Keratinocyte (primary cell): ENCODE data around the gene TNS4. TPM values are rescaled to one million over a fixed set of nuclear protein-coding genes. Genes with fewer than 3 reads are reported as not detected.

Source experiments
- DNase-seq: peaks from one replicate; pipeline ENCODE4 v3.0.0-alpha.2; 2011; ENCODE audit warnings: low read depth, missing footprints, low spot score
- FAIRE-seq: peaks from 2 replicates; lab custom pipeline; 2011; peaks lifted over from hg19 to GRCh38; lab: Jason Lieb, UNC
- H2AFZ ChIP-seq: 2 replicates; pipeline ENCODE4 v1.6.0; 2012; ENCODE audit warnings: low read length, control low read depth, inconsistent platforms; ENCODE audit not compliant: control insufficient read depth
- H3K27ac ChIP-seq: 2 replicates; pipeline ENCODE4 v1.5.1; 2011; ENCODE audit warnings: low read length; ENCODE audit not compliant: control insufficient read depth, insufficient read depth
- H3K27me3 ChIP-seq: 3 replicates; pipeline ENCODE4 v1.6.0; 2011; ENCODE audit warnings: low read length; ENCODE audit not compliant: control insufficient read depth, insufficient read depth; ENCODE audit errors: extremely low read depth
- H3K36me3 ChIP-seq, 2 experiments: 2 replicates in 1 of 2; 3 replicates in 1 of 2; pipeline ENCODE4 v1.5.1; 2011; ENCODE audit warnings: low read length in 2 of 2, mild to moderate bottlenecking in 1 of 2; ENCODE audit not compliant: control insufficient read depth in 2 of 2, insufficient read depth in 2 of 2; ENCODE audit errors: extremely low read depth in 1 of 2
- H3K4me1 ChIP-seq: 3 replicates; pipeline ENCODE4 v1.5.1; 2011; ENCODE audit warnings: low read length; ENCODE audit not compliant: control insufficient read depth, insufficient read depth; ENCODE audit errors: extremely low read depth
- H3K4me2 ChIP-seq: 3 replicates; pipeline ENCODE4 v1.6.0; 2011; ENCODE audit warnings: low read depth, low read length; ENCODE audit not compliant: control insufficient read depth, insufficient read depth; ENCODE audit errors: extremely low read depth
- H3K4me3 ChIP-seq, 3 experiments: fragments of 200-600 bp in 1 of 3; sonication (generic) in 1 of 3; 2 replicates in 2 of 3; 3 replicates in 1 of 3; pipeline ENCODE4 v1.5.1; 2011 to 2016; ENCODE audit warnings: low read length in 3 of 3, mild to moderate bottlenecking in 3 of 3, control low read depth in 2 of 3, inconsistent platforms in 1 of 3, low read depth in 1 of 3, mixed read lengths in 1 of 3, mixed run types in 1 of 3, moderate library complexity in 1 of 3; ENCODE audit not compliant: control insufficient read depth in 2 of 3, insufficient read depth in 2 of 3; ENCODE audit errors: extremely low read depth in 1 of 3
- H3K79me2 ChIP-seq: 2 replicates; pipeline ENCODE4 v1.6.0; 2012; ENCODE audit warnings: low read length; ENCODE audit not compliant: control insufficient read depth, insufficient read depth
- H3K9ac ChIP-seq: 3 replicates; pipeline ENCODE4 v1.6.0; 2011; ENCODE audit warnings: low read length; ENCODE audit not compliant: control insufficient read depth, insufficient read depth; ENCODE audit errors: extremely low read depth
- H3K9me1 ChIP-seq: 3 replicates; pipeline ENCODE4 v1.6.0; 2011; ENCODE audit warnings: low read length; ENCODE audit not compliant: control insufficient read depth, insufficient read depth; ENCODE audit errors: extremely low read depth
- H3K9me3 ChIP-seq: 2 replicates; pipeline ENCODE4 v1.5.1; 2012; ENCODE audit warnings: low read depth, low read length; ENCODE audit not compliant: control insufficient read depth
- H4K20me1 ChIP-seq: 3 replicates; pipeline ENCODE4 v1.6.0; 2011; ENCODE audit warnings: low read length; ENCODE audit not compliant: control insufficient read depth, insufficient read depth; ENCODE audit errors: extremely low read depth
- EZH2 ChIP-seq: IDR thresholded peaks from one replicate; pipeline ENCODE4 v1.6.1; 2012; ENCODE audit warnings: inconsistent platforms, mild to moderate bottlenecking, low read length, moderate library complexity
- dilution Hi-C: fragments of 300-500 bp; cut with MboI; formaldehyde crosslinking; loops from one replicate; pipeline ENCODE4 v1.7.0; 2020; ENCODE audit warnings: low sequenced_read_pairs; ENCODE audit not compliant: extremely low pct_ligation_motif_present
- polyA plus RNA-seq, 5 experiments: library from polyadenylated mRNA; depleted of rRNA in 3 of 5; stranded (reverse) in 3 of 5; stranded (forward) in 1 of 5; unstranded in 1 of 5; fragments of >200 nt; gene quantifications; 1 replicate in 1 of 5; 2 replicates in 3 of 5; 3 replicates in 1 of 5; pipeline versions ENCODE4 v1.2.1 to v1.2.3, GENCODE V29; 2011 to 2012; ENCODE audit warnings: missing spikeins in 2 of 5, low read depth in 1 of 5, low replicate concordance in 1 of 5
- TF ChIP-seq, protein P1 (sequence below), 3 experiments: IDR thresholded peaks in 1 of 3; conservative IDR thresholded peaks in 1 of 3; optimal IDR thresholded peaks in 1 of 3; 2 replicates in 2 of 3; 3 replicates in 1 of 3; pipeline versions ENCODE3 to v1.5.1; 2011; ENCODE audit warnings: low read length in 3 of 3, mild to moderate bottlenecking in 3 of 3, moderate library complexity in 2 of 3, control low read depth in 1 of 3, inconsistent platforms in 1 of 3; ENCODE audit not compliant: insufficient read depth in 2 of 3; ENCODE audit errors: extremely low read depth in 1 of 3

Gene TNS4
- polyA plus RNA-seq, 1 donor (not counting 4 experiments of a cell fraction or from before 2014, with no cell fraction given) = 160 TPM

DNA sequence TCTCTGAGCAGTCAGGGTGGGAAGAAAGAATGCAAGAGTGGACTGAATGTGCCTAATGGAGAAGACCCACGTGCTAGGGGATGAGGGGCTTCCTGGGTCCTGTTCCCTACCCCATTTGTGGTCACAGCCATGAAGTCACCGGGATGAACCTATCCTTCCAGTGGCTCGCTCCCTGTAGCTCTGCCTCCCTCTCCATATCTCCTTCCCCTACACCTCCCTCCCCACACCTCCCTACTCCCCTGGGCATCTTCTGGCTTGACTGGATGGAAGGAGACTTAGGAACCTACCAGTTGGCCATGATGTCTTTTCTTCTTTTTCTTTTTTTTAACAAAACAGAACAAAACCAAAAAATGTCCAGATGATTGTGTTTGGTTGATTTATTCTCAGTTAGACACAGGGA, 44.1 kb downstream of the TNS4 start:
- no peaks in the 10 kb centered on the region for H3K36me3 ChIP-seq
- FAIRE-seq = no peak
- dilution Hi-C loops = no loop called here
- H2AFZ ChIP-seq = no peak overlapping the region
- H3K4me3 ChIP-seq = no peak overlapping the region
- H3K4me2 ChIP-seq = peak overlapping the region; percentile 54
- H3K27ac ChIP-seq = no peak overlapping the region
- peaks cover 7% of the 10 kb centered on the region for H3K27me3 ChIP-seq
- H3K9ac ChIP-seq = no peak overlapping the region
- peaks cover 35% of the 10 kb centered on the region for H3K4me1 ChIP-seq
- DNase-seq = no peak
- no peaks in the 10 kb centered on the region for H3K79me2 ChIP-seq
- no peaks in the 10 kb centered on the region for H3K9me1 ChIP-seq
- no peaks in the 10 kb centered on the region for H4K20me1 ChIP-seq
- no peaks in the 10 kb centered on the region for H3K9me3 ChIP-seq
- TF ChIP-seq EZH2 = no peak
- TF ChIP-seq, protein P1, sequence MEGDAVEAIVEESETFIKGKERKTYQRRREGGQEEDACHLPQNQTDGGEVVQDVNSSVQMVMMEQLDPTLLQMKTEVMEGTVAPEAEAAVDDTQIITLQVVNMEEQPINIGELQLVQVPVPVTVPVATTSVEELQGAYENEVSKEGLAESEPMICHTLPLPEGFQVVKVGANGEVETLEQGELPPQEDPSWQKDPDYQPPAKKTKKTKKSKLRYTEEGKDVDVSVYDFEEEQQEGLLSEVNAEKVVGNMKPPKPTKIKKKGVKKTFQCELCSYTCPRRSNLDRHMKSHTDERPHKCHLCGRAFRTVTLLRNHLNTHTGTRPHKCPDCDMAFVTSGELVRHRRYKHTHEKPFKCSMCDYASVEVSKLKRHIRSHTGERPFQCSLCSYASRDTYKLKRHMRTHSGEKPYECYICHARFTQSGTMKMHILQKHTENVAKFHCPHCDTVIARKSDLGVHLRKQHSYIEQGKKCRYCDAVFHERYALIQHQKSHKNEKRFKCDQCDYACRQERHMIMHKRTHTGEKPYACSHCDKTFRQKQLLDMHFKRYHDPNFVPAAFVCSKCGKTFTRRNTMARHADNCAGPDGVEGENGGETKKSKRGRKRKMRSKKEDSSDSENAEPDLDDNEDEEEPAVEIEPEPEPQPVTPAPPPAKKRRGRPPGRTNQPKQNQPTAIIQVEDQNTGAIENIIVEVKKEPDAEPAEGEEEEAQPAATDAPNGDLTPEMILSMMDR (optimal IDR thresholded peaks at IDR 0.05 in 1 of 3, IDR thresholded peaks at IDR 0.05 in 1 of 3, conservative IDR thresholded peaks at IDR 0.05 in 1 of 3; ENCODE audit: extremely low read depth in 1 of 3, insufficient read depth in 2 of 3, low read length in 3 of 3) = no peak

DNA sequence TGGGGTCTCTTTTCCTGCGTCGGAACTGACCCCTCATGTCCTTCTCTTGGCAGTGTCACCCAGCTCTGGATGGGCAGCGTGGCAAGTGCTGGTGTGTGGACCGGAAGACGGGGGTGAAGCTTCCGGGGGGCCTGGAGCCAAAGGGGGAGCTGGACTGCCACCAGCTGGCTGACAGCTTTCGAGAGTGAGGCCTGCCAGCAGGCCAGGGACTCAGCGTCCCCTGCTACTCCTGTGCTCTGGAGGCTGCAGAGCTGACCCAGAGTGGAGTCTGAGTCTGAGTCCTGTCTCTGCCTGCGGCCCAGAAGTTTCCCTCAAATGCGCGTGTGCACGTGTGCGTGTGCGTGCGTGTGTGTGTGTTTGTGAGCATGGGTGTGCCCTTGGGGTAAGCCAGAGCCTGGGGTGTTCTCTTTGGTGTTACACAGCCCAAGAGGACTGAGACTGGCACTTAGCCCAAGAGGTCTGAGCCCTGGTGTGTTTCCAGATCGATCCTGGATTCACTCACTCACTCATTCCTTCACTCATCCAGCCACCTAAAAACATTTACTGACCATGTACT, 44.9 kb downstream of the TNS4 start:
- Histone ChIP-seq H2AFZ (no peak overlapping the region), H3K79me2 (no peaks in the 10 kb centered on the region), H3K4me1 (peaks cover 35% of the 10 kb centered on the region), H3K27ac (no peak overlapping the region), H3K9ac (no peak overlapping the region), H3K4me3 (no peak overlapping the region), H3K9me3 (no peaks in the 10 kb centered on the region), H4K20me1 (no peaks in the 10 kb centered on the region), H3K36me3 (no peaks in the 10 kb centered on the region), H3K4me2 (no peak overlapping the region), H3K27me3 (peaks cover 9% of the 10 kb centered on the region), H3K9me1 (no peaks in the 10 kb centered on the region)
- TF ChIP-seq EZH2 = no peak
- TF ChIP-seq, protein P1 (optimal IDR thresholded peaks at IDR 0.05 in 1 of 3, IDR thresholded peaks at IDR 0.05 in 1 of 3, conservative IDR thresholded peaks at IDR 0.05 in 1 of 3; ENCODE audit: extremely low read depth in 1 of 3, insufficient read depth in 2 of 3, low read length in 3 of 3) = no peak
- FAIRE-seq (no peak), DNase-seq (no peak)
- dilution Hi-C loops = no loop called here
